22Rv1 (cell line): Measurements from ENCODE around the gene COMMD8.

ENCODE experiments used
- ZFX ChIP-seq: fragments of 450-650 bp; IDR thresholded peaks from 2 replicates; pipeline ENCODE4 v1.6.1; 2017; ENCODE audit warnings: antibody characterized with exemption, borderline replicate concordance
- TF ChIP-seq, protein P1 (sequence below): fragments of 450-650 bp; IDR thresholded peaks from 2 replicates; pipeline ENCODE4 v1.5.1; 2017; ENCODE audit warnings: mild to moderate bottlenecking

GRCh38 chr4:47406408-47406807 lies 57.1 kb downstream of the COMMD8 start:
- TF ChIP-seq, protein P1, sequence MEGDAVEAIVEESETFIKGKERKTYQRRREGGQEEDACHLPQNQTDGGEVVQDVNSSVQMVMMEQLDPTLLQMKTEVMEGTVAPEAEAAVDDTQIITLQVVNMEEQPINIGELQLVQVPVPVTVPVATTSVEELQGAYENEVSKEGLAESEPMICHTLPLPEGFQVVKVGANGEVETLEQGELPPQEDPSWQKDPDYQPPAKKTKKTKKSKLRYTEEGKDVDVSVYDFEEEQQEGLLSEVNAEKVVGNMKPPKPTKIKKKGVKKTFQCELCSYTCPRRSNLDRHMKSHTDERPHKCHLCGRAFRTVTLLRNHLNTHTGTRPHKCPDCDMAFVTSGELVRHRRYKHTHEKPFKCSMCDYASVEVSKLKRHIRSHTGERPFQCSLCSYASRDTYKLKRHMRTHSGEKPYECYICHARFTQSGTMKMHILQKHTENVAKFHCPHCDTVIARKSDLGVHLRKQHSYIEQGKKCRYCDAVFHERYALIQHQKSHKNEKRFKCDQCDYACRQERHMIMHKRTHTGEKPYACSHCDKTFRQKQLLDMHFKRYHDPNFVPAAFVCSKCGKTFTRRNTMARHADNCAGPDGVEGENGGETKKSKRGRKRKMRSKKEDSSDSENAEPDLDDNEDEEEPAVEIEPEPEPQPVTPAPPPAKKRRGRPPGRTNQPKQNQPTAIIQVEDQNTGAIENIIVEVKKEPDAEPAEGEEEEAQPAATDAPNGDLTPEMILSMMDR, result no peak
- no peak for TF ChIP-seq ZFX
